ENCODE data around the gene NPHS1.

DNA sequence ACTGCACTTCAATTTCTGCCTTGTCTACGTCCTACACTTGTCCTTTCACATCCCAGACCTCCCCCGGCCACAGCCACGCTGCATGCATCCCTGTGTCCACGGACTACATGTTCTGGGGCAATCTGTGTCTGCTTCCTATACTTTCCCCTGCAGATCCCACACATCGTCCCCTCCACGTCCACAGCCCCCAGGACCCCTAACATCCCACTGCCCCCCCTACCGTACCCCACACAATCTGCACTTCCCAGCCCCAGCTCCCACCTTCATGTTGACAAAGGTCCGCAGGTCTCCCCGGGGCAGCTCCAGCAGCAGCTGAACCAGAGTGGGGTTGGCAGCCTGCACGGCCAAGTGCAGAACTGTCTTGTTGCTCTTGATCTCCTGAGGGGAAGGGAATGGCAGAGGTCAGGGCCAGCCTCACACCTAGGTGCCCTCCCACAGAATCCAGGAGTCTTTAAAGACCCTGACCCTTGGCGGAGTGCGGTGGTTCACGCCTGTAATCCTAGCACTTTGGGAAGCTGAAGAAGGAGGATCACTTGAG is 37.9 kb upstream of the NPHS1 start:
- TF ChIP-seq EZH2phosphoT487 (IDR thresholded peaks at IDR 0.05; ENCODE audit: insufficient read depth, low read depth), result no peak
- no peak for TF ChIP-seq EZH2 (IDR thresholded peaks at IDR 0.05; ENCODE audit: insufficient read depth, poor library complexity, severe bottlenecking)
